ENCODE measurements around the gene ATF6.

The ATF6 gene

GRCh38 chr1:161945306-161946060 is 179.4 kb downstream of the ATF6 start:
- DNase-seq, result no peak

GRCh38 chr1:161946071-161946987 is 180.2 kb downstream of the ATF6 start:
- no peak for DNase-seq

- no peak for DNase-seq
Measured at GRCh38 chr1:161948435-161948834, 182.3 kb downstream of the ATF6 start.

- DNase-seq, result no peak
Measured at GRCh38 chr1:161949548-161949947, 183.4 kb downstream of the ATF6 start.

- DNase-seq, result no peak
Measured at GRCh38 chr1:161950377-161950776, 184.3 kb downstream of the ATF6 start.

GRCh38 chr1:161951646-161952045 is 185.5 kb downstream of the ATF6 start:
- no peak for DNase-seq

GRCh38 chr1:161952607-161953172 is 186.6 kb downstream of the ATF6 start:
- no peak for DNase-seq

GRCh38 chr1:161953256-161953920 is 187.3 kb downstream of the ATF6 start:
- DNase-seq, result no peak

GRCh38 chr1:161954050-161954449 is 187.9 kb downstream of the ATF6 start:
- no peak for DNase-seq

GRCh38 chr1:161954466-161954865 is 188.3 kb downstream of the ATF6 start:
- no peak for DNase-seq

- no peak for DNase-seq
Measured at GRCh38 chr1:161955606-161956005, 189.5 kb downstream of the ATF6 start.

GRCh38 chr1:161956097-161956496 is 190.0 kb downstream of the ATF6 start:
- DNase-seq, result no peak

GRCh38 chr1:161956930-161957329 is 190.8 kb downstream of the ATF6 start:
- DNase-seq, result no peak

- DNase-seq, result no peak
Measured at GRCh38 chr1:161958425-161958824, 192.3 kb downstream of the ATF6 start.

GRCh38 chr1:161962091-161962887 is 196.2 kb downstream of the ATF6 start:
- DNase-seq, result no peak

GRCh38 chr1:161966067-161966466 is 199.9 kb downstream of the ATF6 start:
- no peak for DNase-seq

- no peak for DNase-seq
Measured at GRCh38 chr1:161970036-161970435, 203.9 kb downstream of the ATF6 start.

- no peak for DNase-seq
Measured at GRCh38 chr1:161970633-161971032, 204.5 kb downstream of the ATF6 start.

- no peak for DNase-seq
Measured at GRCh38 chr1:161972828-161973227, 206.7 kb downstream of the ATF6 start.

- DNase-seq, result no peak
Measured at GRCh38 chr1:161973924-161974845, 208.1 kb downstream of the ATF6 start.

Data from NCI-H1092 treated with DMSO at 0.1 percent for 48 hours (cell line).